Lower leg skin (tissue), 4 donors: Measurements from ENCODE around the gene OTULINL. TPM values are rescaled to one million over a fixed set of nuclear protein-coding genes. Genes with fewer than 3 reads are reported as not detected.

Source experiments
- DNase-seq, 2 donors: peaks; one replicate each; pipeline ENCODE4 v3.0.0-alpha.2; 2019; ENCODE audit warnings: low spot score in 2 of 2
- H3K4me3 ChIP-seq: fragments of 200-600 bp; sonication (generic); 2 replicates; pipeline ENCODE4 v1.5.1; 2017; ENCODE audit warnings: mild to moderate bottlenecking, low read depth; ENCODE audit not compliant: poor library complexity, severe bottlenecking
- POLR2A ChIP-seq, 2 donors: fragments of 450-650 bp; IDR thresholded peaks; one replicate each; pipeline ENCODE4 v1.6.1; 2016 to 2017; ENCODE audit warnings: antibody characterized with exemption in 2 of 2, mild to moderate bottlenecking in 1 of 2, moderate library complexity in 1 of 2
- WGBS, 2 donors: methylation state at CpG; one replicate each; pipeline ENCODE4 v1.1.5; 2018; 5-methylcytosine and 5-hydroxymethylcytosine counted together
- intact Hi-C: fragments of 100-400 bp; cut with DNase I; formaldehyde crosslinking; loops from one replicate; pipeline ENCODE4 v1.15.0; 2023; ENCODE audit warnings: low total_unique reads
- total RNA-seq, 4 donors: library from RNA; depleted of rRNA; stranded (reverse); fragments of >200 nt; gene quantifications; one replicate each; pipeline ENCODE4 v1.1.0, GENCODE V29; 2016
- TF ChIP-seq, protein P1 (sequence below), 3 donors: fragments of 450-650 bp; IDR thresholded peaks; one replicate each; pipeline ENCODE4 v1.5.1; 2016; ENCODE audit warnings: antibody characterized with exemption in 3 of 3, mild to moderate bottlenecking in 3 of 3, moderate library complexity in 2 of 3

Gene OTULINL
- total RNA-seq, 4 donors from 2014 or later: 1.6 to 10.9 (median 2.1) TPM

DNA sequence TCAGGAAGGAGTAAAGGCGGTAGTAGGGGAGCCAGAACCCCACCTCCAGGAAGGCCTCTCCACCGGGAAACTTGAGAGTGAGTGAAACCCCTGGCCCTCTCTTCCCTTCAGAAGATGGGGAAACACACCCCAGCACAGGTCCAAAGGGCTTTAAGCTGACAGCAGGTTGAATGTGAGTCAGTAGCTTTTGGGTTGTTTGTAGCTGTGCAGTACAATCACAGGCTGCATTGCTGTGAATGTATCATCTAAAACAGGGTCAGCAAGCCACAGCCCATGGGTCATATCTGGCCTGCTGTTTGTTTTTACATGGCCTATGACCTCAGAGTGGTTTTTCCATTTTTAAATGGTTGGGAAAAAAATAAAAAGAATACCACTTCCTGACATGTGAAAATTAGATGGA is 10.0 kb downstream of the OTULINL start:
- 78 to 86% methylated on average over 2 of the region's 2 CpGs for WGBS, 2 donors
- DNase-seq: no peak
- TF ChIP-seq, protein P1, sequence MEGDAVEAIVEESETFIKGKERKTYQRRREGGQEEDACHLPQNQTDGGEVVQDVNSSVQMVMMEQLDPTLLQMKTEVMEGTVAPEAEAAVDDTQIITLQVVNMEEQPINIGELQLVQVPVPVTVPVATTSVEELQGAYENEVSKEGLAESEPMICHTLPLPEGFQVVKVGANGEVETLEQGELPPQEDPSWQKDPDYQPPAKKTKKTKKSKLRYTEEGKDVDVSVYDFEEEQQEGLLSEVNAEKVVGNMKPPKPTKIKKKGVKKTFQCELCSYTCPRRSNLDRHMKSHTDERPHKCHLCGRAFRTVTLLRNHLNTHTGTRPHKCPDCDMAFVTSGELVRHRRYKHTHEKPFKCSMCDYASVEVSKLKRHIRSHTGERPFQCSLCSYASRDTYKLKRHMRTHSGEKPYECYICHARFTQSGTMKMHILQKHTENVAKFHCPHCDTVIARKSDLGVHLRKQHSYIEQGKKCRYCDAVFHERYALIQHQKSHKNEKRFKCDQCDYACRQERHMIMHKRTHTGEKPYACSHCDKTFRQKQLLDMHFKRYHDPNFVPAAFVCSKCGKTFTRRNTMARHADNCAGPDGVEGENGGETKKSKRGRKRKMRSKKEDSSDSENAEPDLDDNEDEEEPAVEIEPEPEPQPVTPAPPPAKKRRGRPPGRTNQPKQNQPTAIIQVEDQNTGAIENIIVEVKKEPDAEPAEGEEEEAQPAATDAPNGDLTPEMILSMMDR (IDR thresholded peaks at IDR 0.05): no peak
- TF ChIP-seq POLR2A (IDR thresholded peaks at IDR 0.05): no peak
- intact Hi-C loops: no loop called here
- no peak overlapping the region for H3K4me3 ChIP-seq

DNA sequence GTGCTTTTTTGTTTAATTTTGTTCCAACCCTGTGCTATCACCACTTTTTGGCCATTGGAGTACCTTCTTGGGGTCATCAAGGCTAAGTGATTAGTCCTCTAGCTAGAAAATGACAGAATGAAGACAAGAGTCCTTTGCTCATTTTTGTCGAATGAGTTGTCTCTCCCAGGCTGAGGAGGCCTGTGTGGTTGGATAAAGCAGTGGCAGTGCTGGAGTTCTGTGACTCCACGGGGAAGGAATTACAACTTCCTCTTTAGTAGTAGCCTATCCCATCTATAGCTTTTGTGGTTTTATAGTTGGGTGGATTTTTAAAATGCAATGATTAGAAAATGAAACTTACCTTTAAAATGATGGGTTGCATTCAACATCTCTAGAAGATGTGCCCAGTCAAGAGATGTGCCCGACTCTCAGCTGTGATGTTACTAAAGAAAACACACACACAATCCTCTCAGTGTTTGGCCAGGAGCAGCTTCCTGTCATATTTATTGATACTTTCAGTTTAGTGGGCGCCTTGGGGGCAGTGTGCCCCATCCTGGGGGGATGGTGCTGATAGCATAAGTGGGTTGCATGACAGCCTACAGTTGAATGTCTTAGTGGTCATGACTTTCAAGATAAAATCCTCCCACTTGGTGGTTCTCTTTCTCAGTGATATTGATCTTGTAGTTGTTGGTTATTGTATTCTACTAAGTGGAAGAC is 11.9 kb downstream of the OTULINL start:
- TF ChIP-seq, protein P1 (IDR thresholded peaks at IDR 0.05): no peak
- no peak for TF ChIP-seq POLR2A (IDR thresholded peaks at IDR 0.05)
- intact Hi-C loops: no loop called here
- DNase-seq: no peak
- H3K4me3 ChIP-seq: no peak overlapping the region
- 80 to 82% methylated on average over 4 of the region's 4 CpGs for WGBS, 2 donors

DNA sequence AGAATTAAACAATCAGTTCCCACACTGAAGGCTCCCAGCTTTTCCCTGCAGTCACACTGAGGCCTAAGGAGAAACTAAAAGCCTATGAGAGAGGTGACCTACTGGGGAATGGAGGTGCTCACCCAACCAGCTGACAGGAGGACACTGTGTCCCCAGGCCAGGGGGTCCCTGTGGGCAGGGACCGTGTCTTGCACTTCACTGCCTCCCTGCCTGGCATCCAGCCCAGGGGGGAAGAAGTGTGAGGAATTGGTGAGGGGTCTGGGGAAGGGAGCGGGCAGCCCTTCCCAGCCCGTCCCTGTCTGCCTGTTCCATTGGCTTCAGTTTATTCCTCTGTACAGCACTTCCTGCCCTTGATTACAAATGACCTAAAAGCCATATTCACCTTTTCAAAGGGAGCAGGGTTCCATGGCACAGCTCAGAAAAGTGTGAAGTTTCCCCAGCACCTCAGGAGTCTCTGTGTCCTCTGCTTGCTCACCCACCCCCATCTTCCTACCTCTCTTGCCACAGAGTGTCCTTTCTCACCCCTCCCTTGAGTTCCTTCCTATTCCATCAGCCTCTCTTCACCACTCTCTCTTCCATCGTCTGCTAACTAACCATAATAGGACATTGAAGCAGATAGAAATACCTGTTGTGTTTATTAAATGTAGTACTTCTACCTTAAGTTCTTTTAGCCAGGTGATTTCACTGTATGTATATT is 12.9 kb downstream of the OTULINL start:
- no peak for TF ChIP-seq POLR2A (IDR thresholded peaks at IDR 0.05)
- TF ChIP-seq, protein P1 (IDR thresholded peaks at IDR 0.05): no peak
- DNase-seq: no peak
- intact Hi-C loops: no loop called here
- no peak overlapping the region for H3K4me3 ChIP-seq
- WGBS, 2 donors: 76 to 86% methylated on average over 4 of the region's 4 CpGs

DNA sequence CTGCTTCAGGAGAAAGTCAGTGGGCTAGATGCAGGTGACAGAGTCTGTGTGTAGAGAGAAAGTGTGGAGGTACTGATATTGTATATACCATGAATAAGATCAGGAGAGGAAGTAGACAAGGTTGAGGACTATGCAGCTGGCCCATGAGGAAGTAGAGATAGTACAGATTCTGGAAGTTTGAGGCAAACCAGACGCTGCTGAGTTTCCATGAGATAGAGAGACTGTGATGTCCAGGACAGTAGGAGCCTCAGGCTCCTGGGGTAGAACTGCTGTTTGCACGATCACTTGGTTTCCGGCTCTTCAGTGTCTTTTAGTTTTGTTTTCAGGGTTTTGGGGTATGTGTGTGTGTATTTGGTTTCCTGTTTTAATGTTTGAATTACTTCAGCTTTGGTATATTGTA is 13.6 kb downstream of the OTULINL start:
- 63 to 80% methylated on average over 3 of the region's 3 CpGs for WGBS, 2 donors
- TF ChIP-seq POLR2A (IDR thresholded peaks at IDR 0.05): no peak
- TF ChIP-seq, protein P1 (IDR thresholded peaks at IDR 0.05): no peak
- intact Hi-C loops: no loop called here
- H3K4me3 ChIP-seq: no peak overlapping the region
- DNase-seq: no peak

DNA sequence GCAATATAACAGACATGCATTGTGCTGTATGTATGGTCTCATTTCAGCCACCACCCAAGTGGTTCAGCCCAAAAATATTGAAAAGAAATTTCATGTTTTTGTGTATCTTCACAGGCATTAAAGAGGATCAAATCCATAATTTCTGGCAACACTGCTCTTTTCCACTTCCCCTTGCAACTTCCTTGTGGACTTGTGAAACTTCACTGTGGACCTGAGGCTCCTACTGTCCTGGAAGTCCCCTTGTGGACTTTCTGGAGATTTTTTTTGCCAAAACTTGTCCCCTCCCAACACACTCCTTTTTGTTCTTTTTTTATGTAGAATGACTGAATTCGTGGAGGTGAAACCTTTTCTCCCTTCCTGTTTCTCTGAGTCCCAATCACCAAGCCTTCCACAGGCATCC is 14.3 kb downstream of the OTULINL start:
- no peak for TF ChIP-seq POLR2A (IDR thresholded peaks at IDR 0.05)
- TF ChIP-seq, protein P1 (IDR thresholded peaks at IDR 0.05): no peak
- H3K4me3 ChIP-seq: no peak overlapping the region
- intact Hi-C loops: no loop called here
- DNase-seq: no peak
- 61 to 62% methylated on average over 1 of the region's 1 CpG for WGBS, 2 donors
